HUES64 (cell line): ENCODE measurements around the gene PARD3.

Experiments
- H3K27ac ChIP-seq: 2 replicates; pipeline ENCODE4 v1.7.0; 2013; ENCODE audit warnings: low read depth, low read length, inconsistent platforms
- H3K27me3 ChIP-seq: 2 replicates; pipeline ENCODE4 v1.6.1; 2013; ENCODE audit warnings: mild to moderate bottlenecking, low read length; ENCODE audit not compliant: insufficient read depth
- H3K36me3 ChIP-seq: 2 replicates; pipeline ENCODE4 v1.6.1; 2013; ENCODE audit warnings: mild to moderate bottlenecking, low read length; ENCODE audit not compliant: insufficient read depth
- H3K4me1 ChIP-seq: 2 replicates; pipeline ENCODE4 v1.6.1; 2013; ENCODE audit warnings: mild to moderate bottlenecking, low read length, moderate library complexity; ENCODE audit not compliant: insufficient read depth
- H3K4me3 ChIP-seq: 2 replicates; pipeline ENCODE4 v1.5.1; 2013; ENCODE audit warnings: mild to moderate bottlenecking, low read length, moderate library complexity
- H3K9ac ChIP-seq: 2 replicates; pipeline ENCODE4 v1.6.1; 2013; ENCODE audit warnings: mild to moderate bottlenecking, low read depth, low read length
- H3K9me3 ChIP-seq: 2 replicates; pipeline ENCODE4 v1.6.1; 2013; ENCODE audit warnings: low read depth, low read length; ENCODE audit not compliant: insufficient read depth
- WGBS: fragments of 150-250, 120-280 bp; methylation state at CpG from one replicate; pipeline ENCODE4 v1.1.7; 2013; ENCODE audit warnings: missing lambda C conversion rate; 5-methylcytosine and 5-hydroxymethylcytosine counted together

PARD3 gene

DNA sequence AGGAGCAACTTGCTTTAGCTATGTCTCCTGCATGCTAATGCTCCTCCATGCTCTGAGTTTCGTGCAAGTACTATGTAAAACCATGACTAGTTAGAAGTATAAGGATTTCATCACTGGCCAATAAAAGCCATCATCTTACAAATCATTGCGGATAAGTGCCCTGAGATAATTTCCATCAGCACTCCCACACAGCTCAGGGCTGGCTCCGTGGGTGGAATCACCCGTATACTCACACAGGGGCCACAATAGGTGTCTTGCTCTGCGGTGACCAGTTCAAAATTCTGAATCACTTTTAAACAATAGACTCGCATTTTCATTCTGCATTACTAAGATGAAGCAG is 227.4 kb downstream of the PARD3 start:
- no peaks in the 10 kb centered on the region for H3K27me3 ChIP-seq
- 90% methylated on average over 6 of the region's 6 CpGs for WGBS
- H3K4me3 ChIP-seq, result no peak overlapping the region
- no peaks in the 10 kb centered on the region for H3K9me3 ChIP-seq
- no peak overlapping the region for H3K9ac ChIP-seq
- no peak overlapping the region for H3K27ac ChIP-seq
- no peaks in the 10 kb centered on the region for H3K36me3 ChIP-seq
- peaks cover 31% of the 10 kb centered on the region for H3K4me1 ChIP-seq

DNA sequence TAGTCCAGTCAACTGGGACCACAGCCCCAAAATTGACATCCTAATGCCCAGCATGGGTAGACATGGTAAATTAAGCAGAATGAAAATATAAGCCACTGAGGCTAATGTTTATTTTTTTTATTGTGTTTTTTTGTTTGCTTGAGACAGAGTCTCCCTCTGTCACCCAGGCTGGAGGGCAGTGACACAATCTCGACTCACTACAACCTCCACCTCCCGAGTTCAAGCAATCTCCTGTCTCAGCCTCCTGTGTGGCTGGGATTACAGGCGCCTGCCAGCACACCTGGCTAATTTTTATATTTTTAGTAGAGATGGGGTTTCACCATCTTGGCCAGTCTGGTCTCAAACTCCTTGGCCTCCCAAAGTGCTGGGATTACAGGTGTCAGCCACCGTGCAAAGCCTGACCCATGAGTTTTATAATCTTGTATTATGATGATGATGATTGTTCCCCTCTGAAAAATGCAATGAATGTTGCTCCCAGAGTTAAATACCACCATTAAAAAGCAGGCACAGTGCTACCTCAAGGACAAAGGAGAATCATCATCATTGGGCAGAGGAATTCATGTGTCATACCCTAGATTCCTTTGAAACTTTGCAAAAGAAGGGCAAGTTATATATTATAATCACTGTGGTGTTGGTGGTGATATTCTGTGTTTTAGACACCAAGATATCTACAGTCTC is 228.0 kb downstream of the PARD3 start:
- 96% methylated on average over 4 of the region's 4 CpGs for WGBS
- no peaks in the 10 kb centered on the region for H3K27me3 ChIP-seq
- H3K9me3 ChIP-seq, result no peaks in the 10 kb centered on the region
- H3K4me3 ChIP-seq, result no peak overlapping the region
- H3K4me1 ChIP-seq, result peaks cover 31% of the 10 kb centered on the region
- H3K36me3 ChIP-seq, result no peaks in the 10 kb centered on the region
- no peak overlapping the region for H3K9ac ChIP-seq
- H3K27ac ChIP-seq, result no peak overlapping the region

DNA sequence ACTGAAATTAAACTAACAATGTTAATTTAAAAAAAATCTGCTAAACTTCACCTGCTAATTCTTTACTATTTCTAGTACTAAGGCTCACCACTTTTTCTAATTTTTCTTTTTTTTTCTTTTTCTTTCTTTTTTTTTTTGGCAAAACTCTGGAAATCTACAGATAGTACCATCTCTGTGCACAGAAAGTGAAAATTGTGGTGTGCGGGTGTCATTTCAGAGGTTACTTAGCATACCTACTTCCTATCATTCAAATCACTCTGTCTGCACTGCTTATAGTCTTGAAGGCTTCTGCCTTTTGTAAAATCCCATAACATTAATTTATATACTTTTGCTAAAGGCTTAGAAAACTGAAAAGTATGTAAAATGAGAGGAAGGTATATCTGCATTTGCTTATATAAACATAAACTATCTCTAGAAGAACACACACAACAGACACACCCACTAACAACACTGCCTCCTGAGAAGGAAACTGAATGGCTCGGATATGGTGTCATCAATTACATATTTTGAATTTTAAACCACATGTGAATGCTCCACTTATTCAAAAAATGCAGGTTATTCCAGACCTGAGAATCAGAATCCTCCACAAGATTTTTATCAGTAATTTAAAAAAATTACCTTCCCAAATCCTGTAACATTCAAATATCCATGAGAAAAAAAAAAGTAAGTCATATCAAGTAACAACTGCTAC is 229.5 kb downstream of the PARD3 start:
- no peaks in the 10 kb centered on the region for H3K36me3 ChIP-seq
- H3K9me3 ChIP-seq, result no peaks in the 10 kb centered on the region
- H3K27ac ChIP-seq, result no peak overlapping the region
- H3K4me3 ChIP-seq, result no peak overlapping the region
- WGBS, result 100% methylated on average over 2 of the region's 2 CpGs
- no peak overlapping the region for H3K9ac ChIP-seq
- no peaks in the 10 kb centered on the region for H3K27me3 ChIP-seq
- H3K4me1 ChIP-seq, result peaks cover 35% of the 10 kb centered on the region

DNA sequence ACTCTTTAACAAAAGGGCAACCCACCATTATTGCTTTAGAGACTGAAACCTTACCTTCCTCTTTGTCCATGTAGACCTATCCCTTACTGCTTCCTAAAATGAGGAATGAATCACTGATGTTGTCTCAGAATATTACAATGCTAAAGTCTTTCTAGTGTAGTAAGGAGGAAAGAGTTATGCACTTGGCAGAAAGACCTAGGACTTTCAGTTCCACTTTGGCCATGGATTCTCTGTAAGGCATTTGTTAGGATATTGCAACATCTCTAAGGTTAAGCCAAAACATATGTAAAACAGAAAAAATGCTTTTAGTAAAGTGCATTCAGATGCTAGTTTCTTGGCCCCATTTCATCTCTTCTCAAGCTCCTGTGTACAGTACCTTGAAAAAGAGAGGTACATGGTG is 230.9 kb downstream of the PARD3 start:
- no peak overlapping the region for H3K27ac ChIP-seq
- H3K36me3 ChIP-seq, result no peaks in the 10 kb centered on the region
- no peaks in the 10 kb centered on the region for H3K9me3 ChIP-seq
- H3K27me3 ChIP-seq, result no peaks in the 10 kb centered on the region
- H3K4me1 ChIP-seq, result peaks cover 36% of the 10 kb centered on the region
- H3K4me3 ChIP-seq, result no peak overlapping the region
- H3K9ac ChIP-seq, result no peak overlapping the region

DNA sequence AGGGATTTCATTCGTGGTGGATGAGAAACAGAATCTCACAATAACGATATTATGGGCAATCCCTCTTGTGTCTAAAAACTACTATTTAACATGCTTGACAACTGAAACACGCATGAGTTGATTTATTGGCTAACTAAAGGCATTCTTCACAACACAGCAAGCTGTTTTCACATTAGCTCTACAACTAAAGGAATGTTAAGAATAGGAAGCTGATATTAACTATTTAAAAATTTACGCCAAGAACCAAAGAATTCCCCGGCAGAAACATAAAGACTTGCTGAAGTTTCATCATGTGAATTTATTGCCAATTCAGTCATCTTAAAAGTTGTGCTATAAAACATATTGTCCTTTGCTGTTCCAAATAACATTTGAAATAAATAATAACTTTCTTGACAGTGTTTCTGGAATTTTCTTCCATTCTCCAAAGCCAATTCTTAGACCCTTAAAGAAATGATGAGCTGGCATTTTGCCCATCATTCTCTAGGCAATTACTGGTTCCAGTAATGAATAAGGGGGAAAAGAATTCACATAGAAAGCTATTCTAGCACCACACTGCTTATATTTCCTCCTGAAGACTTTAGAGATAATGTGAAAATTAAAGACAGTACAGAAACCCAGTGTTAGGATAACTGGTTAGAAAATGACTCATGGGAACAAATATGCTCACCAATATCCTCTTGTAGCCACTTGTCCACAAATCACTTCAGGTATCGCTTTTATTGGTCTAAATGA is 233.1 kb downstream of the PARD3 start:
- Histone ChIP-seq H3K9ac (no peak overlapping the region), H3K9me3 (no peaks in the 10 kb centered on the region), H3K4me1 (peaks cover 43% of the 10 kb centered on the region), H3K36me3 (no peaks in the 10 kb centered on the region), H3K27ac (no peak overlapping the region), H3K27me3 (no peaks in the 10 kb centered on the region), H3K4me3 (no peak overlapping the region)
- WGBS, result 96% methylated on average over 4 of the region's 6 CpGs

DNA sequence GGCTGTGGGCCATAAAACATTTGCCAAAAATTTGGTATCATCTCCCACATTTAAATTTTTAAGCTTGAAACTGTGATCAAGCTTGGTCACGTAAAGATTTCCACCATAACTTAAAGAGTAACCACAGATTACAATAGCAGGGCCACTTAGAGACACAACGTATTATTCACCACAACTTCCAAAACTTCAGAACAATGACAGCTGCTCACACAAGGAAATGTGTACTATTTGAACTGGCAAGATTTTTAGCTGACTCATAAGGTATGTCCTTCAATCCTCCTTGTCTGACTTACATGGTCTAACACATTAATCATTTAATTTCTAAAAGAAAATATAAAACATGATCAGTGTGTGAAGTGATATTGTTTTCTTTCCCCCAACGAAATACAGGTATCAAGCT is 234.5 kb downstream of the PARD3 start:
- Histone ChIP-seq H3K9me3 (no peaks in the 10 kb centered on the region), H3K4me3 (no peak overlapping the region), H3K36me3 (no peaks in the 10 kb centered on the region), H3K27ac (no peak overlapping the region), H3K9ac (no peak overlapping the region), H3K4me1 (peaks cover 41% of the 10 kb centered on the region), H3K27me3 (no peaks in the 10 kb centered on the region)
- 95% methylated on average over 3 of the region's 3 CpGs for WGBS

DNA sequence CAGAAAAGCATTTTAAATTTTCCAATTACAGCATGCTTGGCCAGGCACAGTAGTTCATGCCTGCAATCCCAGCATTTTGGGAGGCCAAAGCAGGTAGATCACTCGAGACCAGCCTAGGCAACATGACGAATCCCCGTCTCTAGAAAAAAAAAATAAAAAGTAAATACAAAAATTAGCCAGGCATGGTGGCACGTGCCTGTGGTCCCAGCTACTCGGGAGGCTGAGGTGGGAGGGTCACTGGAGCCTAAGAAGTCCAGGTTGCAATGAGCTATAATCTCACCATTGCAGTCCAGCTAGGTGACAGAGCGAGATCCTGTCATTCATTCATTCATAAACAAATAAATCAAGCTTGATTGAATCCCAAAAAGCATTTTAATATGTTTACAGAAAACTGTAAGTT is 234.9 kb downstream of the PARD3 start:
- H3K9ac ChIP-seq, result no peak overlapping the region
- no peak overlapping the region for H3K27ac ChIP-seq
- H3K9me3 ChIP-seq, result no peaks in the 10 kb centered on the region
- 90% methylated on average over 6 of the region's 6 CpGs for WGBS
- peaks cover 37% of the 10 kb centered on the region for H3K4me1 ChIP-seq
- no peak overlapping the region for H3K4me3 ChIP-seq
- no peaks in the 10 kb centered on the region for H3K27me3 ChIP-seq
- no peaks in the 10 kb centered on the region for H3K36me3 ChIP-seq

DNA sequence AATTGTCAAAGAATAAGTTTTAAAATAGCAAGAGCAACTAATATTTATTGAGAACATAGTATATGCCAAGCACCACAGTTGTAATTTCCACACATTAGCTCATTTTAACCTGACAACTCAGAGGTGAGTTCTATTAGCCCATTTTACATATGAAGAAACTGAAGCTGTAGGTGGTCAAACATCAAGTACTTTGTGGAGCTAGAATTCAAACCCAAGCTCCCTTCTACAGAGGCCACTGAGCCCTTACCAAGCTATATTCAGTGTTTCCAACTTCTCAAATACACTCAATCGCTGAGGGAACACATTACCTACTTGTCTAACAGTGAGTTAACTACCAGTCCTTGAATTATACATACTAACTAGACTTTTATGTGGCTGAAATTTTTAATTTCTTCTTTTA is 236.6 kb downstream of the PARD3 start:
- Histone ChIP-seq H3K27me3 (no peaks in the 10 kb centered on the region), H3K9ac (no peak overlapping the region), H3K27ac (no peak overlapping the region), H3K36me3 (no peaks in the 10 kb centered on the region), H3K9me3 (no peaks in the 10 kb centered on the region), H3K4me3 (no peak overlapping the region), H3K4me1 (peaks cover 28% of the 10 kb centered on the region)
- WGBS, result 88% methylated on average over 1 of the region's 1 CpG

DNA sequence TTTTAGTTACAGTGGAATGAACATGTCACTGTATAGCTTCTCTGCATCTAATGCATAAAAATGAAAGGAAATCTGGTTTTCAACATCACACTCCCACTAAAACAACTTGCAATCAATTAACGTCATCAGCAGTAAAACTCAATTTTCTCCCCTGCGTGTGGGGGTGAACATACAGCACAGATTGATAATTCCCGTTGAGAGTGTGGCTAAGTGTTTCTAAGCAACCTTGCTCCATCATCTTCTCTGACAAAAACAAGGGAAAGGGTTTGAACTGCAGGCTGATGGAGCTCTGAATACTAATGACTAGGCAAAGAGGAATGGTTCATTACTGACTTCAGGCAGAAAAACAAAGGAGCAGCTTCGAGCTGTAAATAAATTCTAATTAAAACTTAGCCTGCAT is 238.3 kb downstream of the PARD3 start:
- 76% methylated on average over 4 of the region's 4 CpGs for WGBS
- no peak overlapping the region for H3K9ac ChIP-seq
- no peaks in the 10 kb centered on the region for H3K27me3 ChIP-seq
- H3K9me3 ChIP-seq, result no peaks in the 10 kb centered on the region
- peaks cover 33% of the 10 kb centered on the region for H3K4me1 ChIP-seq
- no peak overlapping the region for H3K27ac ChIP-seq
- no peak overlapping the region for H3K4me3 ChIP-seq
- no peaks in the 10 kb centered on the region for H3K36me3 ChIP-seq

DNA sequence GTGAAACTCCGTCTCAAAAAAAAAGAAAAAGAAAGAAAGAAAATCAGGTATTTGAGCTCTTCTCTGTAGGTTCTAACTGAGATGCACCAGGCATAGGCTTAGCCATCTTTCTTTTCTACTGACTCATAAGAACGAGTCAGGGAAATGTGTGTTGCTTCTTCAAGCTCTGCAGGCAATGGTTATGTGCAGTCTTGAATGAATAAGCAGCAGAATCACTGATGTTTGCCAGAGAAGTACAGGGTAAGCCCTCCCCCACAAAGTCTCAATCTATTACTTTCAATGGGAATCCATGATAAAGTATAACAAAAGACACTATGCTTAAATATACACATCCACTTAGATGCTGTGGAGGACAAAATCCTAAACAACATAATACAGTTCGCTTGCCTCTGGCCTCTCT is 239.2 kb downstream of the PARD3 start:
- Histone ChIP-seq H3K4me1 (peaks cover 33% of the 10 kb centered on the region), H3K4me3 (no peak overlapping the region), H3K9ac (no peak overlapping the region), H3K9me3 (no peaks in the 10 kb centered on the region), H3K36me3 (no peaks in the 10 kb centered on the region), H3K27ac (no peak overlapping the region), H3K27me3 (no peaks in the 10 kb centered on the region)
- WGBS, result 92% methylated on average over 3 of the region's 3 CpGs

DNA sequence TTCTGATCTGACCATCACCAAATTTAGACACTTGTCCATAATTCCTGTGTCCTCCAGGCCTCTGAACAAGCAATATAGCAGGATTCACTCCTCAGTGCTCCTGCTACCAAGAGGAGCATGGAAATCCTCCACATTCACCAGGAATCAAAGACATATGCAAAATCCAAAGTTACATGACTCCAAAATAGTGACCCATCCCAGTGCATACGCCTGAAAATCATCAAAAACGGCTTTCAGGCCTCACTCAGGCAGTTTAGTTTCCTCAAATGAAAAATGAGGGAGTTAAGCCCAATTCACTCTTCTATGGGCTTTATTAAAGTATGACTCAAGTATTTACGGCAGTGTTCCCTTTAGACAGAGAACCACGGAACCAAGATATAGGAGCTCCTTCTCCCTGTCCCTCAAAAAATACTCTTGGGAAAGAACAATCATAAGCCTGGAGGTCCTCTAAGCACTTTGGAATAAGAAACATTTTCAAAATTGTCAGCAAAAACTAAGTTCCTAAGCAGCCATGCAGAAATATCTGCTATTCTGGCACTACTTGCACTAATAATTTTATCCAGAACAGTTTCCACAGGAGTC is 240.7 kb downstream of the PARD3 start:
- WGBS, result 93% methylated on average over 4 of the region's 4 CpGs
- H3K9me3 ChIP-seq, result no peaks in the 10 kb centered on the region
- no peak overlapping the region for H3K9ac ChIP-seq
- no peak overlapping the region for H3K27ac ChIP-seq
- no peak overlapping the region for H3K4me3 ChIP-seq
- H3K27me3 ChIP-seq, result no peaks in the 10 kb centered on the region
- peaks cover 29% of the 10 kb centered on the region for H3K4me1 ChIP-seq
- no peaks in the 10 kb centered on the region for H3K36me3 ChIP-seq
